HG03025 (cell line): ENCODE data around the gene CEP112.
"Not testable (repeated sequence)": the region's sequence is repeated elsewhere in the genome, so short reads cannot be mapped to it uniquely, and the experiment has no call there.

ENCODE experiments used
- ATAC-seq: cut with Tn5 transposase; IDR thresholded peaks from one replicate; pipeline ENCODE4 v1.9.1; 2021; ENCODE audit warnings: mild to moderate bottlenecking, moderate library complexity; ENCODE audit not compliant: unreplicated experiment, low FRiP score

Gene CEP112

GRCh38 chr17:66165537-66166123 lies 26.3 kb downstream of the CEP112 start:
- ATAC-seq, result no peak

GRCh38 chr17:66155055-66155454 lies 36.9 kb downstream of the CEP112 start:
- ATAC-seq, result not testable (repeated sequence)

- no peak for ATAC-seq
Measured at GRCh38 chr17:66152756-66153155, 39.2 kb downstream of the CEP112 start.

GRCh38 chr17:66150708-66151107 lies 41.2 kb downstream of the CEP112 start:
- no peak for ATAC-seq

- ATAC-seq, result no peak
Measured at GRCh38 chr17:66149562-66149961, 42.4 kb downstream of the CEP112 start.

GRCh38 chr17:66146394-66146793 lies 45.5 kb downstream of the CEP112 start:
- no peak for ATAC-seq

- no peak for ATAC-seq
Measured at GRCh38 chr17:66143657-66144282, 48.2 kb downstream of the CEP112 start.

- ATAC-seq, result no peak
Measured at GRCh38 chr17:66142428-66142827, 49.5 kb downstream of the CEP112 start.

GRCh38 chr17:66138120-66138519 lies 53.8 kb downstream of the CEP112 start:
- no peak for ATAC-seq

- ATAC-seq, result no peak
Measured at GRCh38 chr17:66135896-66136295, 56.0 kb downstream of the CEP112 start.

- ATAC-seq, result no peak
Measured at GRCh38 chr17:66135219-66135618, 56.7 kb downstream of the CEP112 start.

GRCh38 chr17:66129759-66130158 lies 62.2 kb downstream of the CEP112 start:
- ATAC-seq, result no peak

GRCh38 chr17:66126231-66126630 lies 65.7 kb downstream of the CEP112 start:
- ATAC-seq, result no peak

- no peak for ATAC-seq
Measured at GRCh38 chr17:66123163-66123562, 68.8 kb downstream of the CEP112 start.

GRCh38 chr17:66115246-66115645 lies 76.7 kb downstream of the CEP112 start:
- no peak for ATAC-seq

- no peak for ATAC-seq
Measured at GRCh38 chr17:66114609-66115008, 77.3 kb downstream of the CEP112 start.

- ATAC-seq, result no peak
Measured at GRCh38 chr17:66107731-66108130, 84.2 kb downstream of the CEP112 start.

- no peak for ATAC-seq
Measured at GRCh38 chr17:66098040-66098439, 93.9 kb downstream of the CEP112 start.

- ATAC-seq, result no peak
Measured at GRCh38 chr17:66094727-66095126, 97.2 kb downstream of the CEP112 start.

GRCh38 chr17:66091445-66092080 lies 100.4 kb downstream of the CEP112 start:
- ATAC-seq, result no peak

GRCh38 chr17:66089764-66090163 lies 102.2 kb downstream of the CEP112 start:
- no peak for ATAC-seq

GRCh38 chr17:66088173-66088572 lies 103.8 kb downstream of the CEP112 start:
- no peak for ATAC-seq
